ENCODE data around the gene IQCH.

- no peak for TF ChIP-seq CTCF (conservative IDR thresholded peaks at IDR 0.05; ENCODE audit: low read depth, low read length)
- TF ChIP-seq EZH2 (IDR thresholded peaks at IDR 0.05; ENCODE audit: low read length, unreplicated experiment) = no peak
- no peak for TF ChIP-seq EZH2phosphoT487 (IDR thresholded peaks at IDR 0.05; ENCODE audit: borderline replicate concordance, low read length)
Measured at GRCh38 chr15:67290319-67290718, 35.7 kb downstream of the IQCH start.

Measured in PC-3 (cell line).